ENCODE data around the gene RAB11B. TPM values are rescaled to one million over a fixed set of nuclear protein-coding genes. Genes with fewer than 3 reads are reported as not detected.

The RAB11B gene
- total RNA-seq, 2 experiments from 2014 or later, result 66.8 to 71.5 TPM

GRCh38 chr19:8426283-8426682 lies 36.1 kb downstream of the RAB11B start:
- Histone ChIP-seq H3K27me3 (ENCODE audit: control insufficient read depth in 1 of 2, insufficient read depth in 2 of 2, low read length in 2 of 2) (no peaks in the 10 kb centered on the region), H3K36me3 (ENCODE audit: insufficient read depth, low read length) (peaks cover 24% of the 10 kb centered on the region), H3K9me3 (ENCODE audit: control insufficient read depth in 1 of 2, insufficient read depth in 1 of 2, low read length in 2 of 2) (no peaks in the 10 kb centered on the region), H3K4me1 (ENCODE audit: insufficient read depth, low read length) (no peaks in the 10 kb centered on the region), H3K4me3 (ENCODE audit: low read length) (no peak overlapping the region), H3K27ac (ENCODE audit: low read depth in 1 of 2, low read length in 2 of 2) (no peak overlapping the region)
- no peak for DNase-seq
- Mint-ChIP-seq H3K4me1 (ENCODE audit: low read depth) (no peaks in the 10 kb centered on the region), H3K36me3 (ENCODE audit: low read depth) (peaks cover 22% of the 10 kb centered on the region), H3K27me3 (no peaks in the 10 kb centered on the region), H3K27ac (no peak overlapping the region), H3K9me3 (no peaks in the 10 kb centered on the region), H3K4me3 (no peak overlapping the region)
- intact Hi-C loops (cut with DNase I, micrococcal nuclease), result no loop called here
- TF ChIP-seq, protein P1, sequence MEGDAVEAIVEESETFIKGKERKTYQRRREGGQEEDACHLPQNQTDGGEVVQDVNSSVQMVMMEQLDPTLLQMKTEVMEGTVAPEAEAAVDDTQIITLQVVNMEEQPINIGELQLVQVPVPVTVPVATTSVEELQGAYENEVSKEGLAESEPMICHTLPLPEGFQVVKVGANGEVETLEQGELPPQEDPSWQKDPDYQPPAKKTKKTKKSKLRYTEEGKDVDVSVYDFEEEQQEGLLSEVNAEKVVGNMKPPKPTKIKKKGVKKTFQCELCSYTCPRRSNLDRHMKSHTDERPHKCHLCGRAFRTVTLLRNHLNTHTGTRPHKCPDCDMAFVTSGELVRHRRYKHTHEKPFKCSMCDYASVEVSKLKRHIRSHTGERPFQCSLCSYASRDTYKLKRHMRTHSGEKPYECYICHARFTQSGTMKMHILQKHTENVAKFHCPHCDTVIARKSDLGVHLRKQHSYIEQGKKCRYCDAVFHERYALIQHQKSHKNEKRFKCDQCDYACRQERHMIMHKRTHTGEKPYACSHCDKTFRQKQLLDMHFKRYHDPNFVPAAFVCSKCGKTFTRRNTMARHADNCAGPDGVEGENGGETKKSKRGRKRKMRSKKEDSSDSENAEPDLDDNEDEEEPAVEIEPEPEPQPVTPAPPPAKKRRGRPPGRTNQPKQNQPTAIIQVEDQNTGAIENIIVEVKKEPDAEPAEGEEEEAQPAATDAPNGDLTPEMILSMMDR (IDR thresholded peaks at IDR 0.05), result no peak
- no peak for ATAC-seq (ENCODE audit: poor library complexity)
- ChIA-PET CTCF (no interaction called here), POLR2A (interaction anchor here (1.0 kb wide), 1 partner anchor 18 kb away, joined by 4 read pairs; the partner anchor contains the start of gene HNRNPM)

GRCh38 chr19:8429044-8429443 lies 38.9 kb downstream of the RAB11B start:
- H3K27me3 Mint-ChIP-seq, result no peaks in the 10 kb centered on the region
- H3K9me3 Mint-ChIP-seq, result no peaks in the 10 kb centered on the region
- Histone ChIP-seq H3K4me1 (ENCODE audit: insufficient read depth, low read length) (no peaks in the 10 kb centered on the region), H3K27me3 (ENCODE audit: control insufficient read depth in 1 of 2, insufficient read depth in 2 of 2, low read length in 2 of 2) (no peaks in the 10 kb centered on the region), H3K9me3 (ENCODE audit: control insufficient read depth in 1 of 2, insufficient read depth in 1 of 2, low read length in 2 of 2) (no peaks in the 10 kb centered on the region), H3K4me3 (ENCODE audit: low read length) (no peak overlapping the region), H3K36me3 (ENCODE audit: insufficient read depth, low read length) (peaks cover 14% of the 10 kb centered on the region), H3K27ac (ENCODE audit: low read depth in 1 of 2, low read length in 2 of 2) (no peak overlapping the region)
- DNase-seq (no peak), ATAC-seq (ENCODE audit: poor library complexity) (no peak)
- ChIA-PET POLR2A (no interaction called here), CTCF (no interaction called here)
- no peak overlapping the region for H3K4me3 Mint-ChIP-seq
- H3K27ac Mint-ChIP-seq, result no peak overlapping the region
- peaks cover 18% of the 10 kb centered on the region for H3K36me3 Mint-ChIP-seq (ENCODE audit: low read depth)
- intact Hi-C loops (cut with DNase I, micrococcal nuclease), result no loop called here
- TF ChIP-seq, protein P1 (IDR thresholded peaks at IDR 0.05), result no peak
- no peaks in the 10 kb centered on the region for H3K4me1 Mint-ChIP-seq (ENCODE audit: low read depth)

DNA sequence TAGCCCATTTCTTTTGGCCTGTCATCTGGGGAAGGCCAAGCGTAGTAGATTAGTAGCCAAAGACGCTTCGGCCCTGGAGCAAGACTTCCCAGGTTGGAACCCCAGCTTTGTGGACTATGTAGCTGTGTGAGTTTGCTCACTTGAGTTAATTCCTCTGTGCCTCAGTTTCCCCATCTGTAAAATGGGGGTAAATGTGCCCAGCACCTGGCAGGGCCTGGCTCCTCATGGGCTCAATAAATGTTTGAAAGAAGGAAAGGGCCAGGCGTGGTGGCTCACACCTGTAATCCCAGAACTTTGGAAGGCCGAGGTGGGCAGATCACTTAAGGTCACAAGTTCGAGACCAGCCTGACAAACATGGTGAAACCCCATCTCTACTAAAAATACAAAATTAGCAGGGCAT lies 39.7 kb downstream of the RAB11B start:
- Histone ChIP-seq H3K27me3 (ENCODE audit: control insufficient read depth in 1 of 2, insufficient read depth in 2 of 2, low read length in 2 of 2) (no peaks in the 10 kb centered on the region), H3K27ac (ENCODE audit: low read depth in 1 of 2, low read length in 2 of 2) (no peak overlapping the region), H3K4me3 (ENCODE audit: low read length) (no peak overlapping the region), H3K4me1 (ENCODE audit: insufficient read depth, low read length) (no peaks in the 10 kb centered on the region), H3K36me3 (ENCODE audit: insufficient read depth, low read length) (peaks cover 12% of the 10 kb centered on the region), H3K9me3 (ENCODE audit: control insufficient read depth in 1 of 2, insufficient read depth in 1 of 2, low read length in 2 of 2) (no peaks in the 10 kb centered on the region)
- Mint-ChIP-seq H3K27me3 (no peaks in the 10 kb centered on the region), H3K27ac (no peak overlapping the region), H3K4me3 (no peak overlapping the region), H3K9me3 (no peaks in the 10 kb centered on the region), H3K4me1 (ENCODE audit: low read depth) (no peaks in the 10 kb centered on the region), H3K36me3 (ENCODE audit: low read depth) (peaks cover 18% of the 10 kb centered on the region)
- CTCF ChIA-PET, result no interaction called here
- intact Hi-C loops (cut with DNase I, micrococcal nuclease), result no loop called here
- TF ChIP-seq, protein P1 (IDR thresholded peaks at IDR 0.05), result no peak
- POLR2A ChIA-PET, result no interaction called here
- no peak for DNase-seq
- ATAC-seq (ENCODE audit: poor library complexity), result no peak

All from CD4-positive, alpha-beta T cell (primary cell).